K562 (cell line): ENCODE measurements around the gene NAV2. TPM values are rescaled to one million over a fixed set of nuclear protein-coding genes. Genes with fewer than 3 reads are reported as not detected.

Source experiments
- ATAC-seq: fragments of 200-7000 bp; cut with Tn5 transposase; 3 replicates; pipeline ENCODE4 v1.9.1; 2020; ENCODE audit warnings: moderate library complexity
- BruUV-seq: library from RNA; stranded (reverse); fragments of 400-500 nt; replicated peaks from 2 replicates; lab custom pipeline; 2021; lab: Mats Ljungman, UMichigan
- CTCF ChIA-PET: fragments of 300-600 bp; formaldehyde crosslinking; extraction: SDS; loops from one replicate; lab custom pipeline; 2021; ENCODE audit warnings: low intra/inter-chr PET ratio; lab: Yijun Ruan, JAX
- POLR2A ChIA-PET: fragments of 300-600, 350-650 bp; sonication (Branson Sonifier 250); formaldehyde crosslinking; extraction: SDS; loops from one replicate; lab custom pipeline; 2021; ENCODE audit warnings: antibody characterized with exemption, inconsistent platforms; lab: Yijun Ruan, JAX
- DNase-seq, 4 experiments: peaks; one replicate each; pipeline versions ENCODE4 v3.0.0 to v3.0.0-alpha.2; 2011 to 2018; ENCODE audit warnings: low spot score in 3 of 4, mixed read lengths in 3 of 4; ENCODE audit errors: extremely low read depth in 1 of 4
- FAIRE-seq: peaks from 2 replicates; lab custom pipeline; 2011; peaks lifted over from hg19 to GRCh38; lab: Jason Lieb, UNC
- H2AFZ ChIP-seq: 2 replicates; pipeline ENCODE4 v1.6.0; 2011; ENCODE audit warnings: low read depth, low read length, control low read depth, inconsistent platforms
- H3K27ac ChIP-seq: fragments of 200-600 bp; 3 replicates; pipeline ENCODE4 v1.8.0; 2011; ENCODE audit warnings: low read depth, mild to moderate bottlenecking, control low read depth, inconsistent platforms, low read length, moderate library complexity, mixed read lengths; ENCODE audit errors: extremely low read depth
- H3K27me3 ChIP-seq, 2 experiments: fragments of 300-600 bp in 1 of 2; 2 replicates in 1 of 2; 3 replicates in 1 of 2; pipeline versions ENCODE4 v1.6.0 to v1.8.0; 2011; ENCODE audit warnings: inconsistent platforms in 2 of 2, low read length in 2 of 2, mild to moderate bottlenecking in 1 of 2, mixed read lengths in 1 of 2, moderate library complexity in 1 of 2; ENCODE audit not compliant: control insufficient read depth in 2 of 2, insufficient read depth in 2 of 2
- H3K36me3 ChIP-seq: fragments of 300-600 bp; 3 replicates; pipeline ENCODE4 v1.8.0; 2011; ENCODE audit warnings: mild to moderate bottlenecking, low read length, inconsistent platforms; ENCODE audit not compliant: control insufficient read depth, insufficient read depth
- H3K4me1 ChIP-seq, 2 experiments: fragments of 200-600 bp in 1 of 2; replicated peaks in 1 of 2; 2 replicates in 1 of 2; 3 replicates in 1 of 2; pipeline versions ENCODE4 v1.5.1 to v1.8.0; 2011; ENCODE audit warnings: inconsistent platforms in 2 of 2, low read length in 2 of 2, mild to moderate bottlenecking in 1 of 2, mixed read lengths in 1 of 2, moderate library complexity in 1 of 2; ENCODE audit not compliant: control insufficient read depth in 2 of 2, insufficient read depth in 2 of 2
- H3K4me2 ChIP-seq: 2 replicates; pipeline ENCODE4 v1.6.1; 2011; ENCODE audit warnings: low read length, control low read depth, inconsistent platforms, mixed read lengths; ENCODE audit not compliant: insufficient read depth
- H3K4me3 ChIP-seq: fragments of 200-600 bp; sonication (generic), shearing (Covaris generic); 2 replicates; pipeline ENCODE4 v1.5.1; 2016; ENCODE audit warnings: control low read depth, inconsistent platforms
- H3K79me2 ChIP-seq: fragments of 200-600 bp; 3 replicates; pipeline ENCODE4 v1.8.0; 2011; ENCODE audit warnings: low read length, inconsistent platforms; ENCODE audit not compliant: control insufficient read depth, insufficient read depth
- H3K9ac ChIP-seq, 2 experiments: 2 replicates each; pipeline versions ENCODE4 v1.6.0 to v1.6.1; 2011; ENCODE audit warnings: low read depth in 2 of 2, low read length in 2 of 2, control low read depth in 1 of 2, inconsistent platforms in 1 of 2, mild to moderate bottlenecking in 1 of 2, mixed read lengths in 1 of 2; ENCODE audit not compliant: insufficient read depth in 1 of 2
- H3K9me1 ChIP-seq: one replicate; pipeline ENCODE4 v1.6.0; 2011; ENCODE audit warnings: inconsistent platforms, mild to moderate bottlenecking, low read length, moderate library complexity; ENCODE audit not compliant: control insufficient read depth, insufficient read depth
- H3K9me3 ChIP-seq: replicated peaks from 2 replicates; pipeline ENCODE4 v1.5.1; 2011; ENCODE audit warnings: low read depth, low read length, inconsistent platforms; ENCODE audit not compliant: control insufficient read depth, insufficient read depth
- H4K20me1 ChIP-seq: replicated peaks from 2 replicates; pipeline ENCODE4 v1.6.1; 2011; ENCODE audit warnings: low read length, inconsistent platforms, mixed read lengths; ENCODE audit not compliant: control insufficient read depth, insufficient read depth
- BRF1 ChIP-seq: IDR thresholded peaks from 3 replicates; pipeline ENCODE4 v1.6.1; 2011; ENCODE audit warnings: borderline replicate concordance, mild to moderate bottlenecking; ENCODE audit not compliant: insufficient read length; ENCODE audit errors: extremely low read depth
- CBX1 ChIP-seq: sonication (generic); IDR thresholded peaks from 2 replicates; pipeline ENCODE4 v1.6.1; 2016; ENCODE audit warnings: antibody characterized with exemption, low read depth, mild to moderate bottlenecking
- HMGN3 ChIP-seq: IDR thresholded peaks from 2 replicates; pipeline ENCODE4 v1.6.1; 2011; ENCODE audit warnings: borderline replicate concordance, low read depth, mild to moderate bottlenecking, mixed read lengths, low read length; ENCODE audit not compliant: insufficient read length; ENCODE audit errors: extremely low read depth
- IFI16 ChIP-seq: fragments of 250-450 bp; sonication (Bioruptor Pico); IDR thresholded peaks from 2 replicates; pipeline ENCODE4 v2.1.2; 2022; ENCODE audit warnings: mild to moderate bottlenecking, inconsistent platforms
- NONO ChIP-seq, 2 experiments: fragments of 200-400 bp in 1 of 2; fragments of 450-650 bp in 1 of 2; formaldehyde crosslinking in 1 of 2; IDR thresholded peaks; 2 replicates each; pipeline ENCODE4 v1.6.1; 2017; ENCODE audit warnings: low read depth in 2 of 2, mild to moderate bottlenecking in 2 of 2, moderate library complexity in 2 of 2, low read length in 1 of 2
- SAFB2 ChIP-seq: fragments of 200-400 bp; formaldehyde crosslinking; IDR thresholded peaks from 2 replicates; pipeline ENCODE4 v1.6.1; 2018; ENCODE audit warnings: borderline replicate concordance, low read length, low read depth, moderate library complexity; ENCODE audit not compliant: severe bottlenecking
- SNIP1 ChIP-seq: fragments of 450-650 bp; IDR thresholded peaks from 2 replicates; pipeline ENCODE4 v1.7.1; 2017; ENCODE audit warnings: low read depth, mild to moderate bottlenecking
- ZNF23 ChIP-seq: fragments of 250-450 bp; sonication (Bioruptor Pico); IDR thresholded peaks from 2 replicates; pipeline ENCODE4 v1.4.0; 2020; ENCODE audit warnings: mild to moderate bottlenecking
- ZNF609 ChIP-seq: sonication (generic); formaldehyde crosslinking; IDR thresholded peaks from 2 replicates; pipeline ENCODE4 v1.8.1; 2023; ENCODE audit warnings: missing genetic modification reagents, mild to moderate bottlenecking, borderline replicate concordance
- WGBS: fragments of 100-300 bp; shearing (Covaris generic); methylation state at CpG from one replicate; pipeline ENCODE4 v1.1.6; 2016; ENCODE audit warnings: low coverage, mixed read lengths; ENCODE audit not compliant: insufficient coverage; ENCODE audit errors: missing lambda C conversion rate; 5-methylcytosine and 5-hydroxymethylcytosine counted together
- in situ Hi-C: fragments of 300-500 bp; cut with MboI; formaldehyde crosslinking; loops from 4 replicates; pipeline ENCODE4 v1.15.0; 2018; ENCODE audit warnings: inconsistent platforms, mixed read lengths
- intact Hi-C: fragments of 100-400 bp; cut with micrococcal nuclease; formaldehyde crosslinking; loops from 2 replicates; pipeline ENCODE4 v1.14.2; 2022
- polyA plus RNA-seq, 8 experiments: library from polyadenylated mRNA; depleted of rRNA in 4 of 8; stranded (reverse) in 5 of 8; unstranded in 3 of 8; fragments of >200 nt; fragmentation: Nextera tagmentation in 2 of 8; fragmentation: Illumina TruSeq in 1 of 8; extraction: Ambion mirVana in 2 of 8; extraction: Trizol in 1 of 8; gene quantifications; 2 replicates each; pipeline versions ENCODE4 v1.2.1 to v1.2.3, GENCODE V29; 2011 to 2014; ENCODE audit warnings: inconsistent platforms in 1 of 8, missing spikeins in 1 of 8
- total RNA-seq, 7 experiments: library from RNA; depleted of rRNA in 6 of 7; stranded (reverse); fragments of >200 nt in 6 of 7; fragmentation: Illumina TruSeq in 2 of 7; extraction: Trizol in 2 of 7; gene quantifications; 2 replicates each; pipeline versions ENCODE4 v1.2.1 to v1.2.3, GENCODE V29; 2011 to 2021; ENCODE audit warnings: low replicate concordance in 1 of 7

The NAV2 gene
- total and polyA plus RNA-seq, 9 of the 15 experiments (the other 6 are each of a cell fraction or from before 2014, with no cell fraction given) = 0.03 to 0.35 (median 0.05) TPM

- H3K27me3 ChIP-seq = peaks cover 0 to 10% of the 10 kb centered on the region in 2 experiments; a peak in 3 of 5 replicates
- H4K20me1 ChIP-seq = no peaks in the 10 kb centered on the region
- in situ Hi-C loops (loop anchor here (25.0 kb wide), 1 partner anchor 569 kb away; no protein-coding TSS in a partner anchor), intact Hi-C loops (no loop called here)
- no peak overlapping the region for H3K27ac ChIP-seq
- FAIRE-seq (no peak), DNase-seq (no peak), ATAC-seq (no peak)
- BruUV-seq = no TSS peak
- CTCF ChIA-PET = no interaction called here
- H2AFZ ChIP-seq = no peak overlapping the region
- no peak overlapping the region for H3K4me2 ChIP-seq
- no peak for TF ChIP-seq SAFB2
- TF ChIP-seq ZNF23 (CRISPR knock-in tag) = no peak
- TF ChIP-seq HMGN3 = no peak
- TF ChIP-seq SNIP1 = no peak
- TF ChIP-seq CBX1 = no peak
- no peaks in the 10 kb centered on the region for H3K9me3 ChIP-seq
- POLR2A ChIA-PET = interaction anchor here (0.5 kb wide), 1 partner anchor 80 kb away, joined by 3 read pairs; no protein-coding TSS in a partner anchor
- H3K9ac ChIP-seq = no peak overlapping the region
- no peaks in the 10 kb centered on the region for H3K79me2 ChIP-seq
- H3K4me3 ChIP-seq = no peak overlapping the region
- H3K36me3 ChIP-seq = no peaks in the 10 kb centered on the region
- no peaks in the 10 kb centered on the region for H3K9me1 ChIP-seq
- no peaks in the 10 kb centered on the region for H3K4me1 ChIP-seq
Measured at GRCh38 chr11:19881177-19881576, 168.5 kb downstream of the NAV2 start.

- Histone ChIP-seq H3K36me3 (no peaks in the 10 kb centered on the region), H2AFZ (no peak overlapping the region), H3K4me1 (no peaks in the 10 kb centered on the region), H3K79me2 (no peaks in the 10 kb centered on the region), H3K4me3 (no peak overlapping the region), H3K9ac (no peak overlapping the region), H3K9me1 (no peaks in the 10 kb centered on the region), H3K4me2 (no peak overlapping the region), H3K27ac (no peak overlapping the region), H3K9me3 (no peaks in the 10 kb centered on the region), H3K27me3 (peaks cover 0 to 10% of the 10 kb centered on the region in 2 experiments; a peak in 3 of 5 replicates), H4K20me1 (no peaks in the 10 kb centered on the region)
- in situ Hi-C loops (loop anchor here (25.0 kb wide), 1 partner anchor 570 kb away; no protein-coding TSS in a partner anchor), intact Hi-C loops (no loop called here)
- no peak for FAIRE-seq
- no peak for DNase-seq
- ChIA-PET POLR2A (no interaction called here), CTCF (no interaction called here)
- WGBS = 0% methylated on average over 3 of the region's 3 CpGs
- BruUV-seq = no TSS peak
- ATAC-seq = no peak
- TF ChIP-seq IFI16 (CRISPR knock-in tag) = no peak
- TF ChIP-seq BRF1 = no peak
- no peak for TF ChIP-seq NONO (IDR thresholded peaks at IDR 0.05; ENCODE audit: low read depth in 2 of 2, low read length in 1 of 2)
- no peak for TF ChIP-seq ZNF609
Measured at GRCh38 chr11:19882356-19882755, 169.7 kb downstream of the NAV2 start.
